Vagina (tissue), 2 donors: ENCODE measurements around the gene GMEB2. TPM values are rescaled to one million over a fixed set of nuclear protein-coding genes. Genes with fewer than 3 reads are reported as not detected.

Source experiments
- DNase-seq, 2 donors: peaks; one replicate each; pipeline ENCODE4 v3.0.0-alpha.2; 2017; ENCODE audit errors: extremely low spot score in 2 of 2
- H3K27ac ChIP-seq: fragments of 200-600 bp; sonication (generic); one replicate; pipeline ENCODE4 v1.5.1; 2019
- H3K27me3 ChIP-seq: fragments of 200-600 bp; sonication (generic); one replicate; pipeline ENCODE4 v1.5.1; 2019
- H3K36me3 ChIP-seq, 2 donors: fragments of 200-600 bp; sonication (generic); one replicate each; pipeline ENCODE4 v1.5.1; 2017 to 2019
- H3K4me1 ChIP-seq: fragments of 200-600 bp; sonication (generic); one replicate; pipeline ENCODE4 v1.5.1; 2019
- H3K4me3 ChIP-seq, 2 donors: fragments of 200-600 bp; sonication (generic); 1 replicate in 1 of 2; 2 replicates in 1 of 2; pipeline ENCODE4 v1.5.1; 2016 to 2019
- H3K9me3 ChIP-seq: fragments of 200-600 bp; sonication (generic); one replicate; pipeline ENCODE4 v1.5.1; 2019
- POLR2A ChIP-seq, 2 donors: fragments of 450-650 bp; IDR thresholded peaks; one replicate each; pipeline ENCODE4 v1.6.1; 2017; ENCODE audit warnings: antibody characterized with exemption in 2 of 2, mild to moderate bottlenecking in 2 of 2, moderate library complexity in 2 of 2
- POLR2AphosphoS5 ChIP-seq, 2 donors: sonication (generic); formaldehyde crosslinking; IDR thresholded peaks; one replicate each; pipeline ENCODE4 v1.9.0; 2017; ENCODE audit warnings: antibody characterized with exemption in 2 of 2, mild to moderate bottlenecking in 2 of 2, low read depth in 1 of 2; ENCODE audit not compliant: insufficient read depth in 1 of 2
- intact Hi-C: fragments of 100-400 bp; cut with DNase I; formaldehyde crosslinking; loops from one replicate; pipeline ENCODE4 v1.15.1; 2023
- total RNA-seq: library from RNA; depleted of rRNA; stranded (reverse); fragments of >200 nt; gene quantifications from one replicate; pipeline ENCODE4 v1.2.3, GENCODE V29; 2016
- TF ChIP-seq, protein P1 (sequence below), 3 experiments: fragments of 450-650 bp in 2 of 3; fragments of 200-600 bp in 1 of 3; sonication (generic) in 1 of 3; IDR thresholded peaks; one replicate each; pipeline ENCODE4 v1.5.1; 2017 to 2019; ENCODE audit warnings: antibody characterized with exemption in 3 of 3, mild to moderate bottlenecking in 2 of 3, moderate library complexity in 2 of 3

Gene GMEB2
- total RNA-seq, 1 donor from 2014 or later, result 11.3 TPM

DNA sequence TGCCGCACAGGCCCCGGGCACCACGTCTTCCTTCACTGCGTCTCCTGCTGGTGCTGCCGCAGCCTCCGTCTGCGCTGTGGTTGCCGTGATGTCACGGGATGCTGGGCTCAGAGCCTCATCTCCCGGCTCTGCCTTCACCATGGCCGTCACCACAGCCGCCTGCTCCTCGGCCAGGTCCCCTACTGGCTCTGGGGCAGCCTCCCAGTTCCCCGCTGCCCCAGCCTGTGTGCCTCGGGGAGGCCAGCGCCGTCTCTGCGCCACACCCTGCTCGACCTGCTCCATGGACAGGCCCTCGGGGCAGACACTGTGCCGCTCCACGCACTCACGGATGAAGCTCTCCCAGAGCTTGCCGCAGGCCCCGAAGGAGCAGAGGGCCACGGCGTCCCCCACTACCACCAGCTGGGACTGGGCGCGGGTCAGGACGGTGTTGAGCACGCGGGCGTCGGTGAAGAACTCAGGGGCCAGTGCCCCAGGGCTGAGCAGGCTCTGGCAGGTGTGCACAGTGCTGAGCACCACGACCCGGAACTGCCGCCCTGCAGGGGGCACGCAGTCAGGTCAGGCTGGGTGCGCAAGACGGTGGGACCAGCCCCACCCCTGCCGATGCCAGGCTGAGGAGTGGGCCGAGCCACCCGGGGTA, 61.1 kb downstream of the GMEB2 start:
- intact Hi-C loops, result no loop called here

GRCh38 chr20:63565021-63565698, 61.7 kb downstream of the GMEB2 start:
- Histone ChIP-seq H3K27ac (no peak overlapping the region), H3K27me3 (no peaks in the 10 kb centered on the region), H3K4me3 (no peak overlapping the region), H3K9me3 (no peaks in the 10 kb centered on the region), H3K36me3 (peaks cover 0 to 42% of the 10 kb centered on the region in 2 donors), H3K4me1 (no peaks in the 10 kb centered on the region)
- no peak for DNase-seq
- intact Hi-C loops, result no loop called here
- TF ChIP-seq, protein P1, sequence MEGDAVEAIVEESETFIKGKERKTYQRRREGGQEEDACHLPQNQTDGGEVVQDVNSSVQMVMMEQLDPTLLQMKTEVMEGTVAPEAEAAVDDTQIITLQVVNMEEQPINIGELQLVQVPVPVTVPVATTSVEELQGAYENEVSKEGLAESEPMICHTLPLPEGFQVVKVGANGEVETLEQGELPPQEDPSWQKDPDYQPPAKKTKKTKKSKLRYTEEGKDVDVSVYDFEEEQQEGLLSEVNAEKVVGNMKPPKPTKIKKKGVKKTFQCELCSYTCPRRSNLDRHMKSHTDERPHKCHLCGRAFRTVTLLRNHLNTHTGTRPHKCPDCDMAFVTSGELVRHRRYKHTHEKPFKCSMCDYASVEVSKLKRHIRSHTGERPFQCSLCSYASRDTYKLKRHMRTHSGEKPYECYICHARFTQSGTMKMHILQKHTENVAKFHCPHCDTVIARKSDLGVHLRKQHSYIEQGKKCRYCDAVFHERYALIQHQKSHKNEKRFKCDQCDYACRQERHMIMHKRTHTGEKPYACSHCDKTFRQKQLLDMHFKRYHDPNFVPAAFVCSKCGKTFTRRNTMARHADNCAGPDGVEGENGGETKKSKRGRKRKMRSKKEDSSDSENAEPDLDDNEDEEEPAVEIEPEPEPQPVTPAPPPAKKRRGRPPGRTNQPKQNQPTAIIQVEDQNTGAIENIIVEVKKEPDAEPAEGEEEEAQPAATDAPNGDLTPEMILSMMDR (IDR thresholded peaks at IDR 0.05), result no peak
- TF ChIP-seq POLR2A (IDR thresholded peaks at IDR 0.05), result no peak
- TF ChIP-seq POLR2AphosphoS5 (IDR thresholded peaks at IDR 0.05; ENCODE audit: insufficient read depth in 1 of 2, low read depth in 1 of 2), result no peak

More for the DNA sequence above, 61.1 kb downstream of the GMEB2 start:
- Histone ChIP-seq H3K4me3 (no peak overlapping the region), H3K4me1 (no peaks in the 10 kb centered on the region), H3K27me3 (no peaks in the 10 kb centered on the region), H3K27ac (no peak overlapping the region), H3K36me3 (peaks cover 0 to 36% of the 10 kb centered on the region in 2 donors), H3K9me3 (no peaks in the 10 kb centered on the region)
- DNase-seq, result no peak
- no peak for TF ChIP-seq POLR2AphosphoS5 (IDR thresholded peaks at IDR 0.05; ENCODE audit: insufficient read depth in 1 of 2, low read depth in 1 of 2)
- TF ChIP-seq, protein P1 (IDR thresholded peaks at IDR 0.05), result no peak
- TF ChIP-seq POLR2A (IDR thresholded peaks at IDR 0.05), result no peak

DNA sequence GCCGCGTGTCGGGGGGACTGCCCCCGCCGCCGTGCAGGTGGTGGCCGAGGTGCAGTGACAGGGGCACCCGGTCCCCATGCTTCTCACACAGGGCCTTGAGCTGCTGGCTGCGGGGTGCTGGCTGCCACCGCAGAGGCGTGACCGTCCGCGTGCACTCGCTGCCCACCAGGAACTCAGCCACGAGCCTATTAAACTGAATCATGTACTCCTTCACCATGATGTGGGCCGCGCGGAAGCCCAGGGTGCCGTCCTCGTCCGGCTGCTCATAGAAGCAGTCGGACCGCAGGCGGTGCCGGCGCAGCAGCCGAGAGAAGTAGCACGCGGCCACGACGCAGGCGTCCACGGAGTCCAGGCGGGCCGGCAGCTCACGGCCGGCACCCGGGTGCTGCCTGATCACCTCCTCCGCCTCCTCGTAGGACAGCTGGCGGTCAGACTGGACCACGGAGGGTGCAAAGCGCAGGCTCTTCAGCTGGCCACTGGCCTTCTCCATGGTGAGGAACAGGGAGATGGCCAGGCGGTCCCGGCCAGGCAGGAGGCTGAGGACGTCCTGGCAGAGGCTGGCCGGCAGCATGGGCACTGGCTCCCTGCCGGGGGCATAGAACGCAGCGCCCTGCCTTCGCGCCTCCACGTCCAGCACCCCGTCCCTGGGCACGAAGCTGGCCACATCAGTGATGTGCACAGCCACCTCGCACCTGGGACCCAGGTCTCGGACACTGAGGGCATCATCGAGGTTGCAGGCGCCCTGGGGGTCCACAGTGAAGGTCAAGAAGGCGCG, 62.7 kb downstream of the GMEB2 start:
- no peak overlapping the region for H3K27ac ChIP-seq
- no peak overlapping the region for H3K4me3 ChIP-seq
- no peak for DNase-seq
- H3K9me3 ChIP-seq, result no peaks in the 10 kb centered on the region
- TF ChIP-seq, protein P1 (IDR thresholded peaks at IDR 0.05), result no peak
- TF ChIP-seq POLR2A (IDR thresholded peaks at IDR 0.05), result no peak
- no peak for TF ChIP-seq POLR2AphosphoS5 (IDR thresholded peaks at IDR 0.05; ENCODE audit: insufficient read depth in 1 of 2, low read depth in 1 of 2)
- no peaks in the 10 kb centered on the region for H3K27me3 ChIP-seq
- intact Hi-C loops, result no loop called here
- peaks cover 0 to 47% of the 10 kb centered on the region in 2 donors for H3K36me3 ChIP-seq
- H3K4me1 ChIP-seq, result no peaks in the 10 kb centered on the region

- Histone ChIP-seq H3K36me3 (peaks cover 0 to 47% of the 10 kb centered on the region in 2 donors), H3K4me1 (no peaks in the 10 kb centered on the region), H3K4me3 (no peak overlapping the region), H3K27me3 (no peaks in the 10 kb centered on the region), H3K27ac (no peak overlapping the region), H3K9me3 (no peaks in the 10 kb centered on the region)
- TF ChIP-seq, protein P1 (IDR thresholded peaks at IDR 0.05), result no peak
- TF ChIP-seq POLR2A (IDR thresholded peaks at IDR 0.05) (no peak), POLR2AphosphoS5 (IDR thresholded peaks at IDR 0.05; ENCODE audit: insufficient read depth in 1 of 2, low read depth in 1 of 2) (no peak)
- intact Hi-C loops, result no loop called here
- no peak for DNase-seq
These were observed 63.5 kb downstream of the GMEB2 start for GRCh38 chr20:63563225-63563935.
